WERI-Rb-1 (cell line): ENCODE measurements around the gene NEK5.

Source experiments
- DNase-seq: peaks from one replicate; pipeline ENCODE4 v3.0.0-alpha.2; 2020
- H3K27ac ChIP-seq: fragments of 250-450 bp; sonication (Bioruptor Pico); 2 replicates; pipeline ENCODE4 v1.5.1; 2020; ENCODE audit warnings: mild to moderate bottlenecking, moderate library complexity
- H3K27me3 ChIP-seq: fragments of 250-450 bp; sonication (Bioruptor Pico); 2 replicates; pipeline ENCODE4 v1.5.1; 2021; ENCODE audit warnings: mild to moderate bottlenecking, low read depth, moderate library complexity; ENCODE audit not compliant: insufficient read depth, severe bottlenecking
- H3K36me3 ChIP-seq: fragments of 250-450 bp; sonication (Bioruptor Pico); 2 replicates; pipeline ENCODE4 v1.5.1; 2020; ENCODE audit warnings: mild to moderate bottlenecking, moderate library complexity
- H3K4me3 ChIP-seq: 2 replicates; pipeline ENCODE4 v1.5.1; 2011; ENCODE audit warnings: low read depth, mild to moderate bottlenecking, control low read depth, low read length
- H3K9me3 ChIP-seq: fragments of 250-450 bp; sonication (Bioruptor Pico); 2 replicates; pipeline ENCODE4 v1.5.1; 2021; ENCODE audit warnings: mild to moderate bottlenecking, moderate library complexity; ENCODE audit not compliant: severe bottlenecking
- TF ChIP-seq, protein P1 (sequence below): IDR thresholded peaks from 2 replicates; pipeline ENCODE4 v1.5.1; 2011; ENCODE audit warnings: low read depth, mild to moderate bottlenecking, control low read depth, inconsistent platforms, low read length

The NEK5 gene

DNA sequence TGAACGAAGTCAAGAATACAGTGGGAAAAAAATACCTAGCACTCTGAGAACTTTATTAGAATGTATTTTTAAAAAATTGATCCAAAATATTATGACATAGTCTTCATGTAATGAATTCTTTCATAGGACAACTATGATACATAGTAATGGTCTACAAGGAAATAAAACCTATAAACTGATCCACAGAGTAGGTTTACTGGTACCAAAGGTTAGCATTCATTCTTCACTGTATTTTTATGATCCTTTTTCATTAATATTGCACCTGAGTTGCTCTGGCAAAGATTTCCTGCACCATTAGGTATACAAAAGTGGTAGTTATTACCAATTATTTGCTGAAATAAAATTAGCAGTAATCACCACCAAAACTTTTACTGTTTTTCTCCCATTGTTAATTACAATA is 26.3 kb upstream of the NEK5 start:
- Histone ChIP-seq H3K4me3 (no peak overlapping the region), H3K27ac (no peak overlapping the region), H3K36me3 (no peaks in the 10 kb centered on the region), H3K9me3 (no peaks in the 10 kb centered on the region), H3K27me3 (no peaks in the 10 kb centered on the region)
- DNase-seq: no peak
- TF ChIP-seq, protein P1, sequence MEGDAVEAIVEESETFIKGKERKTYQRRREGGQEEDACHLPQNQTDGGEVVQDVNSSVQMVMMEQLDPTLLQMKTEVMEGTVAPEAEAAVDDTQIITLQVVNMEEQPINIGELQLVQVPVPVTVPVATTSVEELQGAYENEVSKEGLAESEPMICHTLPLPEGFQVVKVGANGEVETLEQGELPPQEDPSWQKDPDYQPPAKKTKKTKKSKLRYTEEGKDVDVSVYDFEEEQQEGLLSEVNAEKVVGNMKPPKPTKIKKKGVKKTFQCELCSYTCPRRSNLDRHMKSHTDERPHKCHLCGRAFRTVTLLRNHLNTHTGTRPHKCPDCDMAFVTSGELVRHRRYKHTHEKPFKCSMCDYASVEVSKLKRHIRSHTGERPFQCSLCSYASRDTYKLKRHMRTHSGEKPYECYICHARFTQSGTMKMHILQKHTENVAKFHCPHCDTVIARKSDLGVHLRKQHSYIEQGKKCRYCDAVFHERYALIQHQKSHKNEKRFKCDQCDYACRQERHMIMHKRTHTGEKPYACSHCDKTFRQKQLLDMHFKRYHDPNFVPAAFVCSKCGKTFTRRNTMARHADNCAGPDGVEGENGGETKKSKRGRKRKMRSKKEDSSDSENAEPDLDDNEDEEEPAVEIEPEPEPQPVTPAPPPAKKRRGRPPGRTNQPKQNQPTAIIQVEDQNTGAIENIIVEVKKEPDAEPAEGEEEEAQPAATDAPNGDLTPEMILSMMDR: no peak

DNA sequence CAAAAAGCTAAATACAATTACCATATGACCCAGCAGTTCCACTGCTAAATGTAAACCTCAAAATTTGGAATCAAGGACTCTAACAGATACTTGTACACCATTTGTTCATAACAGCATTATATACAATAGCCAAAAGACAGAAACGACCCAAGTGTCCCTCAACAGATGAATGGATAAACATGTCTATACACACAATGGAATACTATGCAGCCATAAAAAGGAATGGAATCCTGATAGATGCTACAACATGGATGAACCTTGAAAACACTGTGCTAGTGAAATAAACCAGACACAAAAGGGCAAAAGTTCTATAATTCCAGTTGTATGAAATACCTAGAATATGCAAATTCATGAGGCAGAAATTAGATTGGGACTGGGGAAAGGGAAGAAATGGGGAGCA is 18.4 kb upstream of the NEK5 start:
- no peaks in the 10 kb centered on the region for H3K9me3 ChIP-seq
- TF ChIP-seq, protein P1: no peak
- H3K27me3 ChIP-seq: no peaks in the 10 kb centered on the region

DNA sequence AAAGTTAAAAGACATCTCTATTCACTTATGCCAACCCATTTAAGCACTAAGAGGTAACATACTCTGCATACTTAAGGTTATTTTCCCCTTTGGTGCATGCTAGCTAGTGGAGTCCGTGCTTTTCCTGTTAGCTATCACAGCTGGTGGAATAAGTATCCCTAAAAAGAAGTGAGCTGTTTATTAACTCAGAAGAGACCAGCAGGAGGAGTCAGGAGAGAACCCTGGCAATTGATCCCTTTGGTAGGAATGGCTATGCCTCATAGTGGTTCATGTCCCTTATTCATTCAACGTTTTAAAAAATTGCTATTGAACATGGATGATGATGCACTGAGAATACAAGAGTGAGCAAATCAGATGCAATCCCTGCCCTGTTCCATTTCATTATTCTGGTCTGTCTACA is 12.4 kb upstream of the NEK5 start:
- Histone ChIP-seq H3K27ac (no peak overlapping the region), H3K27me3 (no peaks in the 10 kb centered on the region), H3K36me3 (no peaks in the 10 kb centered on the region), H3K9me3 (no peaks in the 10 kb centered on the region), H3K4me3 (no peak overlapping the region)
- TF ChIP-seq, protein P1: no peak
- no peak for DNase-seq

More for the DNA sequence above, 18.4 kb upstream of the NEK5 start:
- Histone ChIP-seq H3K27ac (no peak overlapping the region), H3K36me3 (no peaks in the 10 kb centered on the region), H3K4me3 (no peak overlapping the region)
- DNase-seq: no peak

DNA sequence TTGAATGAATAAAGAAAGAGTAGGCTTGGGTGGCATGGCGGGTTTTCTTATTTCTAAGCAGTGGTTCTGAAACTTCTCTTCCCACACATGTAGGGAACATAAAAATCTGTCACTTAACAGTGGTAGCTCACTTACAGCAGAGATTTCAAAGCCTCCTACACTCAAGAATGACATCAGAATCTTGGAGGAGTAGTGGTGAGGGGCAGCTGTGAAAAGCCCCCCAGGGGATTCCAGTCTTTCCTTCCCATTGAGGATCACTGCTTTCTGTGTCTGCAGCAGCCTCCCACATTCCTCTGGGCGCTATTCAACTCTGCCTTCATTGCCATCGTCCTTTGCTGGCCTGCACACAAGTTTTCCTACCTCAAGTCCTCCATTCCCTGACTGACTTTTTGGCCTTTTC is 8.6 kb upstream of the NEK5 start:
- TF ChIP-seq, protein P1: no peak
- Histone ChIP-seq H3K27me3 (no peaks in the 10 kb centered on the region), H3K27ac (no peak overlapping the region), H3K9me3 (no peaks in the 10 kb centered on the region), H3K4me3 (no peak overlapping the region), H3K36me3 (no peaks in the 10 kb centered on the region)
- DNase-seq: no peak

DNA sequence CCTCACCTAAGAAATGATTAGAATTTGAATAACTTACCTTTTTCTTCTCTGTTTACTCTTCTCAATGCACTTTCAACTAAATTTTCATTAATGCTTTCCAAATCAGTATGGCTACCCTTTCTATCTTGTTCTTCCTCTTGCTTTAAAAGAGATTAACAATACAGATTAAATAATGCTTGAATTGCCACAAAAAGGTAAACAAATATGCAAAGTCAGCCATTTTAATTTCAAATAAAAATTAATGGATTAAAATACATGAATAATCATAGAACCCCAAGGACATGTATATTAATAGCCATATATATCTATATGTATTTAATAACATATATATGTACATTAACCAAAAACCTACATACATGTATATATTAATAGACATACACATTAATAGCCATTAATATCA is 7.9 kb upstream of the NEK5 start:
- no peaks in the 10 kb centered on the region for H3K9me3 ChIP-seq
- H3K4me3 ChIP-seq: no peak overlapping the region
- no peaks in the 10 kb centered on the region for H3K27me3 ChIP-seq
- no peaks in the 10 kb centered on the region for H3K36me3 ChIP-seq
- DNase-seq: no peak
- H3K27ac ChIP-seq: no peak overlapping the region
- TF ChIP-seq, protein P1: no peak

DNA sequence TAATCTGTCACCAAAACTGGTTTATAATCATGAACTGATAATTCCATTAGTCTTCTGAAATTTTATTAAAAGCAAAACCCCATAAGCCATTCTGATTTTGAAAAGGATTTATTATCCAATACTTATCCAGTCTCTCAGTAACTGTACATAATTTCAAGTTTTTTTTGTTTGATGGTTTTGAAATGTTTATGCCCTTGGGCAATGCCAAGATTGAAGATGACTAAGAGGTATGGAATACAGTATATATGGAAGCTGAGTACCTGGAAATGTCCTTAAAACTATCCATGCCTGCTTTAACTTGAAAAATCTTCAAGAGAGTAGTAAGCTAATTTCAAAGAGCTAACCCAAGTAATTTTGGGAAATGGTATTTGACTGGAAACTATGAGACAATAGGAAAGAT is 1.8 kb upstream of the NEK5 start:
- Histone ChIP-seq H3K27me3 (no peaks in the 10 kb centered on the region), H3K4me3 (no peak overlapping the region), H3K27ac (no peak overlapping the region), H3K36me3 (no peaks in the 10 kb centered on the region), H3K9me3 (no peaks in the 10 kb centered on the region)
- no peak for DNase-seq
- TF ChIP-seq, protein P1: no peak
